ENCODE measurements around the gene ALG2. TPM values are rescaled to one million over a fixed set of nuclear protein-coding genes. Genes with fewer than 3 reads are reported as not detected.

Gene ALG2
- total and polyA plus RNA-seq, 2 donors from 2014 or later: 38.7 to 40.5 TPM

DNA sequence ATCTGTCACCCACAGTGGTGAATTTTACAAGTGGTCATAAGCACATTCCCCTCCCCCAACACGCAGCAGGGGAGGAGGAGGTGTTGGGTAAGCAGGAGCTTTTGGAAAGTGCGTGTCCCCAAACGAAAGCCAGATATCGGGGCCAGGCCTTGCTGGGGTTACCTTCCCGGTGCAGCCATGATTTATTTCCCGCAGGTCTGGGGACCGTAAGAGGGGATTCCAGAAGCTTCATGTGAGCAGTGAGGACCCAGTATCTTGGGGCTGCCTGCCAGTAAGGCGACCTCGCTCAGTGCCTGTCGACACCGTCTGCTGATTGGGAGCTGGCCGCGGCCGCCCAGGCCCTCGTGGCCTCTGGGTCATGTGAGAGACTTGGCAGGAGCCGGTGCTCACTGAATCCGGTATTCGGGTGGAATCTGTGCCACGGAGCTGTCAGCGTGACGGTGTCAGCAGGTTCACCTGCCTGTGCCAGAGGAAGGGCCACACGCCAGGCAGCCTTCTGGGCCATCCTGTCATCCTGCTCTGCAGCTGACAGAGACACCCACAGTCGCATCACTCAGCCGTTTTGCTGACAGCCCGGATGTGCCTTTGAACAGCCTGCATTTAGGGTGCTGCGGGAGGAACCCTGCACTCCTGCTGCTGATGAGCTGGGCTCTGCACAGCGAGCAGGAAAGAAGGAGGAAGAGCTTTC is 37.6 kb upstream of the ALG2 start:
- peak overlapping the region; percentile 80 to 85 for H3K27ac ChIP-seq (ENCODE audit: low read depth in 2 of 2, low read length in 2 of 2)
- DNase-seq (peak; percentile 65 to 92 (median 72)), FAIRE-seq (no peak)
- no peaks in the 10 kb centered on the region for H3K9me3 ChIP-seq (ENCODE audit: control insufficient read depth in 2 of 3, insufficient read depth in 1 of 3, low read length in 3 of 3)
- H3K4me3 ChIP-seq (ENCODE audit: low read length in 3 of 3): peak overlapping the region; percentile 24 to 74 (median 64)
- intact Hi-C loops (cut with DNase I): no loop called here
- no peaks in the 10 kb centered on the region for H3K36me3 ChIP-seq (ENCODE audit: control insufficient read depth in 2 of 3, insufficient read depth in 3 of 3, low read length in 3 of 3)
- peak overlapping the region in 2 of 3 donors; percentile 49 to 62 for H3K9ac ChIP-seq (ENCODE audit: low read length in 3 of 3)
- TF ChIP-seq, protein P1, sequence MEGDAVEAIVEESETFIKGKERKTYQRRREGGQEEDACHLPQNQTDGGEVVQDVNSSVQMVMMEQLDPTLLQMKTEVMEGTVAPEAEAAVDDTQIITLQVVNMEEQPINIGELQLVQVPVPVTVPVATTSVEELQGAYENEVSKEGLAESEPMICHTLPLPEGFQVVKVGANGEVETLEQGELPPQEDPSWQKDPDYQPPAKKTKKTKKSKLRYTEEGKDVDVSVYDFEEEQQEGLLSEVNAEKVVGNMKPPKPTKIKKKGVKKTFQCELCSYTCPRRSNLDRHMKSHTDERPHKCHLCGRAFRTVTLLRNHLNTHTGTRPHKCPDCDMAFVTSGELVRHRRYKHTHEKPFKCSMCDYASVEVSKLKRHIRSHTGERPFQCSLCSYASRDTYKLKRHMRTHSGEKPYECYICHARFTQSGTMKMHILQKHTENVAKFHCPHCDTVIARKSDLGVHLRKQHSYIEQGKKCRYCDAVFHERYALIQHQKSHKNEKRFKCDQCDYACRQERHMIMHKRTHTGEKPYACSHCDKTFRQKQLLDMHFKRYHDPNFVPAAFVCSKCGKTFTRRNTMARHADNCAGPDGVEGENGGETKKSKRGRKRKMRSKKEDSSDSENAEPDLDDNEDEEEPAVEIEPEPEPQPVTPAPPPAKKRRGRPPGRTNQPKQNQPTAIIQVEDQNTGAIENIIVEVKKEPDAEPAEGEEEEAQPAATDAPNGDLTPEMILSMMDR (IDR thresholded peaks at IDR 0.05; ENCODE audit: borderline replicate concordance, extremely low read depth, insufficient read depth): no peak
- no peaks in the 10 kb centered on the region for H3K27me3 ChIP-seq (ENCODE audit: control insufficient read depth, insufficient read depth, low read length)
- peaks cover 0 to 8% (median 7%) of the 10 kb centered on the region in 3 donors for H3K4me1 ChIP-seq (ENCODE audit: control insufficient read depth in 2 of 3, insufficient read depth in 2 of 3, low read depth in 1 of 3, low read length in 3 of 3)

DNA sequence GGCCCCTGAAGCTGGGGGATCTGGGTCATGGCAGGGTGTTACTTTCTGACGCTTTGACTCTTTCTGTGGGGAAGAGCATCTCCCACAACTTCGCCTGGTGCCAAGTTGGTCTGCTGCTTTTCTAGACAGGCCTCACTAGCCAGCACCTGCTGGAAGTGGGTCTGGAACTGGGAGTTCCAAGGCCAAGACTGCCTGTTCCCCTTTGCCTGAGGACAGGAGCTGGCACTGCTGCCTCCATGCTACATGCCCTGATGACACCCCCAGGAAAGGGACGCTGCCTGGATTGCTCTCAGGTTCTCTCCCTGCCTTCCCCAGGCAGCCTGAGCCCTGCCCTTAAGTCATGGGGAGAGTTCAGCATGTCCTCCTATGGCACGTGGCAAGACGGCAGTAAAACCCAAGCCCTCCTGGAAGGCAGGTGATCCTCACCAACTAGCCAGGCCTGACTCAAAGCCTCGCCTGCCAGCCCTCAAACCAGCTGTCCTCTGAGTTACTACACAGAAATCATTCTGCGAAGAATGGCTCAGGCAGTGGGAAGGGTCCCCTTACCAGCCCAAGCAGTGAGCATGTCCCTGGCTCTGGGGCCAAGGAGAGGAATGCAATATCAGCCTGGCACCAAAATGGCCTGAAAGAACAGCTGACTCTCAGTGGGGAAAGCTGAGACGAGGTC is 36.1 kb upstream of the ALG2 start:
- intact Hi-C loops (cut with DNase I): no loop called here
- TF ChIP-seq, protein P1 (IDR thresholded peaks at IDR 0.05; ENCODE audit: borderline replicate concordance, extremely low read depth, insufficient read depth): no peak
- H3K9me3 ChIP-seq (ENCODE audit: control insufficient read depth in 2 of 3, insufficient read depth in 1 of 3, low read length in 3 of 3): no peaks in the 10 kb centered on the region
- peaks cover 0 to 8% (median 7%) of the 10 kb centered on the region in 3 donors for H3K4me1 ChIP-seq (ENCODE audit: control insufficient read depth in 2 of 3, insufficient read depth in 2 of 3, low read depth in 1 of 3, low read length in 3 of 3)
- H3K27ac ChIP-seq (ENCODE audit: low read depth in 2 of 2, low read length in 2 of 2): no peak overlapping the region
- H3K9ac ChIP-seq (ENCODE audit: low read length in 3 of 3): no peak overlapping the region
- FAIRE-seq (no peak), DNase-seq (no peak)
- H3K27me3 ChIP-seq (ENCODE audit: control insufficient read depth, insufficient read depth, low read length): no peaks in the 10 kb centered on the region
- H3K4me3 ChIP-seq (ENCODE audit: low read length in 3 of 3): no peak overlapping the region
- H3K36me3 ChIP-seq (ENCODE audit: control insufficient read depth in 2 of 3, insufficient read depth in 3 of 3, low read length in 3 of 3): no peaks in the 10 kb centered on the region

DNA sequence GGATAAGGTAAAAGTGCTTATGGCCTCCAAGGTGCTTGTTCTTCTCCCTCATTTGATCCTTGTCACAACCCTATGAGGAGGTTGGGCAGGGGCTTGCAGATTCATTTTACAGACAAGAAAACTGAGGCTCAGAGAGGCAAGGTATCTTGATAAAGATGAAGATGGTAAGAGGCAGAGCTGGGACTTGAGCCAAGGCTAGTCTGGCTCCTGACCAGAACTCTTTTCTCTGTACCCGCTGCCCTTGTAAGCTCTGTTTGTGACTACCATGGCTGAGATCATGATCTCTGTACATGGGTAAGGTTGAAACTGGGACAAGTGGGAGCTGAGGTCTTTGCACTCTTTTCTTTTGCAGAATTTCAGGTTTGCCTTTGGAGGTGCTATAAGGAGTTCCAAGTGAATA is 33.9 kb upstream of the ALG2 start:
- H3K9ac ChIP-seq (ENCODE audit: low read length in 3 of 3): no peak overlapping the region
- H3K4me1 ChIP-seq (ENCODE audit: control insufficient read depth in 2 of 3, insufficient read depth in 2 of 3, low read depth in 1 of 3, low read length in 3 of 3): peaks cover 0 to 8% (median 7%) of the 10 kb centered on the region in 3 donors
- no peaks in the 10 kb centered on the region for H3K27me3 ChIP-seq (ENCODE audit: control insufficient read depth, insufficient read depth, low read length)
- no peaks in the 10 kb centered on the region for H3K36me3 ChIP-seq (ENCODE audit: control insufficient read depth in 2 of 3, insufficient read depth in 3 of 3, low read length in 3 of 3)
- DNase-seq (no peak), FAIRE-seq (no peak)
- H3K9me3 ChIP-seq (ENCODE audit: control insufficient read depth in 2 of 3, insufficient read depth in 1 of 3, low read length in 3 of 3): no peaks in the 10 kb centered on the region
- H3K4me3 ChIP-seq (ENCODE audit: low read length in 3 of 3): no peak overlapping the region
- TF ChIP-seq, protein P1 (IDR thresholded peaks at IDR 0.05; ENCODE audit: borderline replicate concordance, extremely low read depth, insufficient read depth): no peak
- intact Hi-C loops (cut with DNase I): no loop called here
- H3K27ac ChIP-seq (ENCODE audit: low read depth in 2 of 2, low read length in 2 of 2): no peak overlapping the region

Measured in kidney (tissue), 14 donors.